Effector CD4-positive, alpha-beta T cell (primary cell): ENCODE results near the gene CLCN2.

Experiments
- DNase-seq: peaks from one replicate; pipeline ENCODE4 v3.0.0-alpha.2; 2020

Gene CLCN2

GRCh38 chr3:184359610-184360009 lies 1.8 kb downstream of the CLCN2 start:
- DNase-seq, result no peak

GRCh38 chr3:184358921-184359350 lies 2.5 kb downstream of the CLCN2 start:
- DNase-seq, result no peak

GRCh38 chr3:184358124-184358767 lies 3.2 kb downstream of the CLCN2 start:
- no peak for DNase-seq

- DNase-seq, result no peak
Measured at GRCh38 chr3:184357248-184358123, 3.9 kb downstream of the CLCN2 start.

- no peak for DNase-seq
Measured at GRCh38 chr3:184355261-184356040, 6.0 kb downstream of the CLCN2 start.

GRCh38 chr3:184354754-184355153 lies 6.7 kb downstream of the CLCN2 start:
- no peak for DNase-seq

- DNase-seq, result peak; percentile 49
Measured at GRCh38 chr3:184354121-184354728, 7.2 kb downstream of the CLCN2 start.

GRCh38 chr3:184353546-184353941 lies 7.9 kb downstream of the CLCN2 start:
- no peak for DNase-seq

- no peak for DNase-seq
Measured at GRCh38 chr3:184352897-184353545, 8.4 kb downstream of the CLCN2 start.

- DNase-seq, result no peak
Measured at GRCh38 chr3:184352149-184352785, 9.1 kb downstream of the CLCN2 start.

GRCh38 chr3:184351511-184352148 lies 9.8 kb downstream of the CLCN2 start:
- DNase-seq, result no peak

GRCh38 chr3:184350618-184351017 lies 10.8 kb downstream of the CLCN2 start:
- no peak for DNase-seq

GRCh38 chr3:184349563-184350470 lies 11.6 kb downstream of the CLCN2 start:
- no peak for DNase-seq

GRCh38 chr3:184348057-184348382 lies 13.4 kb downstream of the CLCN2 start:
- DNase-seq, result no peak

GRCh38 chr3:184347321-184348056 lies 13.9 kb downstream of the CLCN2 start:
- DNase-seq, result no peak

GRCh38 chr3:184346480-184347190 lies 14.8 kb downstream of the CLCN2 start:
- no peak for DNase-seq

- no peak for DNase-seq
Measured at GRCh38 chr3:184345317-184346144, 15.9 kb downstream of the CLCN2 start.
